IMR-90 (cell line): ENCODE results near the gene PLPP6. TPM values are rescaled to one million over a fixed set of nuclear protein-coding genes. Genes with fewer than 3 reads are reported as not detected.

Experiments used
- ATAC-seq: fragments of 200-7000 bp; cut with Tn5 transposase; 2 replicates; pipeline ENCODE4 v1.9.1; 2020; ENCODE audit warnings: low read depth, mild to moderate bottlenecking, moderate library complexity
- BruUV-seq: library from RNA; stranded (reverse); fragments of 400-500 nt; replicated peaks from 2 replicates; lab custom pipeline; 2021; lab: Mats Ljungman, UMichigan
- CTCF ChIA-PET: fragments of 300-600 bp; formaldehyde crosslinking; extraction: SDS; loops from one replicate; lab custom pipeline; 2021; ENCODE audit warnings: antibody characterized with exemption; lab: Yijun Ruan, JAX
- POLR2A ChIA-PET: fragments of 300-600 bp; sonication (Branson Sonifier 250); formaldehyde crosslinking; loops from one replicate; lab custom pipeline; 2022; ENCODE audit warnings: antibody characterized with exemption; ENCODE audit not compliant: unreplicated experiment; lab: Charles Lee
- DNase-seq: peaks from one replicate; pipeline ENCODE4 v3.0.0; 2013
- H2AFZ ChIP-seq: replicated peaks from 2 replicates; pipeline ENCODE3; 2013; ENCODE audit warnings: low read length, mild to moderate bottlenecking; ENCODE audit not compliant: poor library complexity
- H2AK5ac ChIP-seq: 2 replicates; pipeline ENCODE4 v1.6.1; 2013; ENCODE audit warnings: low read depth, low read length, inconsistent platforms
- H2AK9ac ChIP-seq: replicated peaks from 2 replicates; pipeline ENCODE3; 2013; ENCODE audit warnings: mild to moderate bottlenecking, low read depth, low read length, moderate library complexity; ENCODE audit not compliant: poor library complexity
- H2BK120ac ChIP-seq: 2 replicates; pipeline ENCODE4 v1.6.1; 2013; ENCODE audit warnings: low read depth, low read length, inconsistent platforms
- H2BK15ac ChIP-seq: 3 replicates; pipeline ENCODE4 v1.6.1; 2013; ENCODE audit warnings: low read depth, low read length, inconsistent platforms
- H2BK20ac ChIP-seq: 2 replicates; pipeline ENCODE4 v1.6.1; 2013; ENCODE audit warnings: low read depth, mild to moderate bottlenecking, inconsistent platforms, low read length, moderate library complexity
- H2BK5ac ChIP-seq: 2 replicates; pipeline ENCODE4 v1.6.1; 2013; ENCODE audit warnings: mild to moderate bottlenecking, low read depth, low read length, inconsistent platforms; ENCODE audit not compliant: poor library complexity, severe bottlenecking
- H3K14ac ChIP-seq: replicated peaks from 2 replicates; pipeline ENCODE4 v1.6.1; 2013; ENCODE audit warnings: low read depth, low read length, inconsistent platforms
- H3K18ac ChIP-seq: 2 replicates; pipeline ENCODE4 v1.6.1; 2013; ENCODE audit warnings: low read depth, low read length, control low read depth
- H3K23ac ChIP-seq: 2 replicates; pipeline ENCODE4 v1.6.1; 2013; ENCODE audit warnings: low read depth, low read length, inconsistent platforms
- H3K27ac ChIP-seq: 2 replicates; pipeline ENCODE4 v1.5.1; 2013; ENCODE audit warnings: mild to moderate bottlenecking, control low read depth, low read length; ENCODE audit not compliant: insufficient read depth
- H3K27me3 ChIP-seq: 2 replicates; pipeline ENCODE4 v1.6.1; 2013; ENCODE audit warnings: low read length; ENCODE audit not compliant: control insufficient read depth, insufficient read depth
- H3K36me3 ChIP-seq: 2 replicates; pipeline ENCODE4 v1.6.1; 2013; ENCODE audit warnings: low read length, mixed read lengths; ENCODE audit not compliant: control insufficient read depth, insufficient read depth
- H3K4ac ChIP-seq: 2 replicates; pipeline ENCODE4 v1.6.1; 2013; ENCODE audit warnings: low read depth, low read length, inconsistent platforms
- H3K4me1 ChIP-seq: 2 replicates; pipeline ENCODE4 v1.6.1; 2013; ENCODE audit warnings: low read length, mixed read lengths; ENCODE audit not compliant: control insufficient read depth, insufficient read depth
- H3K4me2 ChIP-seq: 2 replicates; pipeline ENCODE4 v1.6.1; 2013; ENCODE audit warnings: low read depth, mild to moderate bottlenecking, control low read depth, low read length, moderate library complexity
- H3K4me3 ChIP-seq: 2 replicates; pipeline ENCODE4 v1.5.1; 2013; ENCODE audit warnings: low read depth, mild to moderate bottlenecking, control low read depth, low read length, moderate library complexity; ENCODE audit not compliant: insufficient read depth
- H3K56ac ChIP-seq: 2 replicates; pipeline ENCODE4 v1.6.1; 2013; ENCODE audit warnings: low read length, inconsistent platforms; ENCODE audit not compliant: insufficient read depth; ENCODE audit errors: extremely low read depth
- H3K79me1 ChIP-seq, 2 experiments: 2 replicates each; pipeline ENCODE4 v1.6.1; 2013; ENCODE audit warnings: low read length in 2 of 2, inconsistent platforms in 1 of 2, low read depth in 1 of 2
- H3K9ac ChIP-seq: 2 replicates; pipeline ENCODE4 v1.6.1; 2013; ENCODE audit warnings: low read depth, low read length, control low read depth
- H3K9me1 ChIP-seq: 2 replicates; pipeline ENCODE4 v1.6.1; 2013; ENCODE audit warnings: low read length, inconsistent platforms; ENCODE audit not compliant: insufficient read depth
- H3K9me3 ChIP-seq: 2 replicates; pipeline ENCODE4 v1.6.1; 2013; ENCODE audit warnings: low read length; ENCODE audit not compliant: control insufficient read depth, insufficient read depth
- H4K20me1 ChIP-seq: 2 replicates; pipeline ENCODE4 v1.6.1; 2013; ENCODE audit warnings: low read length, inconsistent platforms; ENCODE audit not compliant: insufficient read depth
- H4K5ac ChIP-seq: 2 replicates; pipeline ENCODE4 v1.6.1; 2013; ENCODE audit warnings: mild to moderate bottlenecking, low read depth, low read length, control low read depth
- H4K8ac ChIP-seq, 2 experiments: 2 replicates each; pipeline ENCODE4 v1.6.1; 2013; ENCODE audit warnings: low read depth in 2 of 2, low read length in 2 of 2, control low read depth in 1 of 2, inconsistent platforms in 1 of 2
- H4K91ac ChIP-seq: 2 replicates; pipeline ENCODE4 v1.6.1; 2013; ENCODE audit warnings: low read depth, low read length, inconsistent platforms; ENCODE audit not compliant: insufficient read depth
- BHLHE40 ChIP-seq: fragments of 150-350 bp; IDR thresholded peaks from 2 replicates; pipeline ENCODE4 v1.6.1; 2016; ENCODE audit warnings: mild to moderate bottlenecking, low read depth, low read length
- CEBPB ChIP-seq: IDR thresholded peaks from 2 replicates; pipeline ENCODE4 v1.6.1; 2012; ENCODE audit warnings: low read depth, low read length, improper control_type of control experiment
- CHD1 ChIP-seq: IDR thresholded peaks from 2 replicates; pipeline ENCODE4 v1.6.1; 2012; ENCODE audit warnings: low read depth, low read length, improper control_type of control experiment
- CTCF ChIP-seq: conservative IDR thresholded peaks from 2 replicates; pipeline ENCODE4 v1.5.1; 2012; ENCODE audit warnings: mild to moderate bottlenecking, low read depth, low read length, improper control_type of control experiment
- FOS ChIP-seq: fragments of 150-350 bp; IDR thresholded peaks from 2 replicates; pipeline ENCODE4 v1.6.1; 2016; ENCODE audit warnings: low read depth, low read length
- MAFK ChIP-seq: IDR thresholded peaks from 2 replicates; pipeline ENCODE4 v1.6.1; 2012; ENCODE audit warnings: low read depth, low read length, improper control_type of control experiment
- MAZ ChIP-seq: IDR thresholded peaks from 2 replicates; pipeline ENCODE4 v1.6.1; 2012; ENCODE audit warnings: low read depth, mild to moderate bottlenecking, low read length, improper control_type of control experiment, moderate library complexity, borderline replicate concordance
- MXI1 ChIP-seq: IDR thresholded peaks from 2 replicates; pipeline ENCODE4 v1.6.1; 2012; ENCODE audit warnings: low read depth, mild to moderate bottlenecking, low read length, moderate library complexity, borderline replicate concordance
- NFE2L2 ChIP-seq: fragments of 150-350 bp; IDR thresholded peaks from 2 replicates; pipeline ENCODE4 v1.6.1; 2016; ENCODE audit warnings: low read depth, mild to moderate bottlenecking, low read length
- POLR2A ChIP-seq: IDR thresholded peaks from 2 replicates; pipeline ENCODE4 v1.6.1; 2012; ENCODE audit warnings: mild to moderate bottlenecking, low read depth, low read length
- RAD21 ChIP-seq: IDR thresholded peaks from 2 replicates; pipeline ENCODE4 v1.6.1; 2012; ENCODE audit warnings: low read length, improper control_type of control experiment
- RCOR1 ChIP-seq: IDR thresholded peaks from 2 replicates; pipeline ENCODE4 v1.6.1; 2012; ENCODE audit warnings: mild to moderate bottlenecking, low read length, improper control_type of control experiment; ENCODE audit not compliant: insufficient replicate concordance
- RFX5 ChIP-seq: IDR thresholded peaks from 2 replicates; pipeline ENCODE4 v1.8.0; 2012; ENCODE audit warnings: low read depth, mild to moderate bottlenecking, low read length, moderate library complexity
- SMC3 ChIP-seq: fragments of 150-350 bp; IDR thresholded peaks from 2 replicates; pipeline ENCODE4 v1.6.1; 2016; ENCODE audit warnings: low read depth, mild to moderate bottlenecking, antibody characterized with exemption, low read length, moderate library complexity
- WGBS, 2 experiments: methylation state at CpG; one replicate each; pipeline versions ENCODE4 v1.1.5 to v1.1.7; 2013; ENCODE audit warnings: missing lambda C conversion rate in 2 of 2; ENCODE audit not compliant: insufficient read length in 1 of 2; ENCODE audit errors: extremely low coverage in 2 of 2; 5-methylcytosine and 5-hydroxymethylcytosine counted together
- dilution Hi-C: fragments of 300-500 bp; cut with HindIII; formaldehyde crosslinking; loops from one replicate; pipeline ENCODE4 v1.14.3; 2018; ENCODE audit warnings: low sequenced_read_pairs; ENCODE audit not compliant: unreplicated experiment
- in situ Hi-C: fragments of 300-500 bp; cut with MboI; formaldehyde crosslinking; loops from 3 replicates; pipeline ENCODE4 v1.14.3; 2019; ENCODE audit warnings: low sequenced_read_pairs, inconsistent platforms, mixed read lengths
- intact Hi-C: fragments of 100-400 bp; cut with micrococcal nuclease; formaldehyde crosslinking; loops from 2 replicates; pipeline ENCODE4 v1.10.0; 2022
- polyA plus RNA-seq, 3 experiments: library from polyadenylated mRNA; depleted of rRNA; stranded (reverse); fragments of >200 nt; gene quantifications; 2 replicates each; pipeline ENCODE4 v1.2.3, GENCODE V29; 2012; ENCODE audit warnings: low replicate concordance in 1 of 3
- total RNA-seq: library from RNA; depleted of rRNA; stranded (reverse); fragments of >200 nt; gene quantifications from 2 replicates; pipeline ENCODE4 v1.2.3, GENCODE V29; 2012
- TF ChIP-seq, protein P1 (sequence below): fragments of 150-350 bp; IDR thresholded peaks from 2 replicates; pipeline ENCODE4 v1.6.1; 2016; ENCODE audit warnings: low read depth, mild to moderate bottlenecking, low read length, moderate library complexity, borderline replicate concordance
- TF ChIP-seq, protein P2 (sequence below): fragments of 150-350 bp; IDR thresholded peaks from 2 replicates; pipeline ENCODE4 v1.6.1; 2017; ENCODE audit warnings: mild to moderate bottlenecking, antibody characterized with exemption, low read length, low read depth

PLPP6 gene
- total and polyA plus RNA-seq, 2 of the 4 experiments (the other 2 are of a cell fraction), result 3.4 to 5.9 TPM

- POLR2A ChIA-PET, result no interaction called here
- Histone ChIP-seq H2AK9ac (no peak overlapping the region), H2BK5ac (no peak overlapping the region), H4K5ac (no peak overlapping the region), H2AFZ (no peak overlapping the region), H3K9me3 (no peaks in the 10 kb centered on the region), H3K4me3 (no peak overlapping the region), H3K79me1 (no peaks in the 10 kb centered on the region), H2BK15ac (no peak overlapping the region), H3K18ac (no peak overlapping the region), H4K8ac (no peak overlapping the region), H2BK20ac (no peak overlapping the region), H4K20me1 (no peaks in the 10 kb centered on the region), H3K4me1 (no peaks in the 10 kb centered on the region; the same call in 1 of the 2 replicates), H3K23ac (no peak overlapping the region), H3K27me3 (no peaks in the 10 kb centered on the region), H3K4me2 (no peak overlapping the region), H3K36me3 (no peaks in the 10 kb centered on the region), H3K4ac (no peak overlapping the region), H3K9me1 (no peaks in the 10 kb centered on the region), H3K56ac (no peak overlapping the region), H3K14ac (no peak overlapping the region), H3K9ac (no peak overlapping the region), H2BK120ac (no peak overlapping the region), H4K91ac (no peak overlapping the region), H2AK5ac (no peak overlapping the region), H3K27ac (no peak overlapping the region)
- ATAC-seq, result no peak
- dilution Hi-C loops, result no loop called here
- in situ Hi-C loops, result no loop called here
- CTCF ChIA-PET, result no interaction called here
- no peak for DNase-seq
- intact Hi-C loops, result no loop called here
- TF ChIP-seq POLR2A (no peak), SMC3 (no peak), NFE2L2 (no peak), RCOR1 (no peak), MXI1 (no peak), CHD1 (no peak), CTCF (no peak), RFX5 (no peak), MAZ (no peak), FOS (no peak), CEBPB (no peak), RAD21 (no peak), MAFK (no peak), BHLHE40 (no peak)
- TF ChIP-seq, protein P1, sequence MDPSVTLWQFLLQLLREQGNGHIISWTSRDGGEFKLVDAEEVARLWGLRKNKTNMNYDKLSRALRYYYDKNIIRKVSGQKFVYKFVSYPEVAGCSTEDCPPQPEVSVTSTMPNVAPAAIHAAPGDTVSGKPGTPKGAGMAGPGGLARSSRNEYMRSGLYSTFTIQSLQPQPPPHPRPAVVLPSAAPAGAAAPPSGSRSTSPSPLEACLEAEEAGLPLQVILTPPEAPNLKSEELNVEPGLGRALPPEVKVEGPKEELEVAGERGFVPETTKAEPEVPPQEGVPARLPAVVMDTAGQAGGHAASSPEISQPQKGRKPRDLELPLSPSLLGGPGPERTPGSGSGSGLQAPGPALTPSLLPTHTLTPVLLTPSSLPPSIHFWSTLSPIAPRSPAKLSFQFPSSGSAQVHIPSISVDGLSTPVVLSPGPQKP, result no peak
- TF ChIP-seq, protein P2, sequence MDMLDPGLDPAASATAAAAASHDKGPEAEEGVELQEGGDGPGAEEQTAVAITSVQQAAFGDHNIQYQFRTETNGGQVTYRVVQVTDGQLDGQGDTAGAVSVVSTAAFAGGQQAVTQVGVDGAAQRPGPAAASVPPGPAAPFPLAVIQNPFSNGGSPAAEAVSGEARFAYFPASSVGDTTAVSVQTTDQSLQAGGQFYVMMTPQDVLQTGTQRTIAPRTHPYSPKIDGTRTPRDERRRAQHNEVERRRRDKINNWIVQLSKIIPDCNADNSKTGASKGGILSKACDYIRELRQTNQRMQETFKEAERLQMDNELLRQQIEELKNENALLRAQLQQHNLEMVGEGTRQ, result no peak
- WGBS, 2 experiments, result no CpG with 5 or more reads among the region's 2 CpGs
- no TSS peak for BruUV-seq
Measured at GRCh38 chr9:4618700-4619099, 43.4 kb upstream of the PLPP6 start.
